AG09309 (cell line): ENCODE measurements around the gene FGFRL1.

ENCODE experiments used
- DNase-seq: peaks from one replicate; pipeline ENCODE4 v3.0.0-alpha.2; 2010; ENCODE audit warnings: low read depth
- H3K4me3 ChIP-seq: 2 replicates; pipeline ENCODE4 v1.5.1; 2011; ENCODE audit warnings: mild to moderate bottlenecking, low read depth, low read length, moderate library complexity; ENCODE audit not compliant: control insufficient read depth
- TF ChIP-seq, protein P1 (sequence below): IDR thresholded peaks from 2 replicates; pipeline ENCODE4 v1.5.1; 2011; ENCODE audit warnings: mild to moderate bottlenecking, low read depth, low read length, inconsistent platforms; ENCODE audit not compliant: insufficient read depth, control insufficient read depth; ENCODE audit errors: missing control alignments

The FGFRL1 gene

GRCh38 chr4:1022739-1023066 lies 11.3 kb downstream of the FGFRL1 start:
- H3K4me3 ChIP-seq, result no peak overlapping the region
- TF ChIP-seq, protein P1, sequence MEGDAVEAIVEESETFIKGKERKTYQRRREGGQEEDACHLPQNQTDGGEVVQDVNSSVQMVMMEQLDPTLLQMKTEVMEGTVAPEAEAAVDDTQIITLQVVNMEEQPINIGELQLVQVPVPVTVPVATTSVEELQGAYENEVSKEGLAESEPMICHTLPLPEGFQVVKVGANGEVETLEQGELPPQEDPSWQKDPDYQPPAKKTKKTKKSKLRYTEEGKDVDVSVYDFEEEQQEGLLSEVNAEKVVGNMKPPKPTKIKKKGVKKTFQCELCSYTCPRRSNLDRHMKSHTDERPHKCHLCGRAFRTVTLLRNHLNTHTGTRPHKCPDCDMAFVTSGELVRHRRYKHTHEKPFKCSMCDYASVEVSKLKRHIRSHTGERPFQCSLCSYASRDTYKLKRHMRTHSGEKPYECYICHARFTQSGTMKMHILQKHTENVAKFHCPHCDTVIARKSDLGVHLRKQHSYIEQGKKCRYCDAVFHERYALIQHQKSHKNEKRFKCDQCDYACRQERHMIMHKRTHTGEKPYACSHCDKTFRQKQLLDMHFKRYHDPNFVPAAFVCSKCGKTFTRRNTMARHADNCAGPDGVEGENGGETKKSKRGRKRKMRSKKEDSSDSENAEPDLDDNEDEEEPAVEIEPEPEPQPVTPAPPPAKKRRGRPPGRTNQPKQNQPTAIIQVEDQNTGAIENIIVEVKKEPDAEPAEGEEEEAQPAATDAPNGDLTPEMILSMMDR, result no peak
- no peak for DNase-seq

DNA sequence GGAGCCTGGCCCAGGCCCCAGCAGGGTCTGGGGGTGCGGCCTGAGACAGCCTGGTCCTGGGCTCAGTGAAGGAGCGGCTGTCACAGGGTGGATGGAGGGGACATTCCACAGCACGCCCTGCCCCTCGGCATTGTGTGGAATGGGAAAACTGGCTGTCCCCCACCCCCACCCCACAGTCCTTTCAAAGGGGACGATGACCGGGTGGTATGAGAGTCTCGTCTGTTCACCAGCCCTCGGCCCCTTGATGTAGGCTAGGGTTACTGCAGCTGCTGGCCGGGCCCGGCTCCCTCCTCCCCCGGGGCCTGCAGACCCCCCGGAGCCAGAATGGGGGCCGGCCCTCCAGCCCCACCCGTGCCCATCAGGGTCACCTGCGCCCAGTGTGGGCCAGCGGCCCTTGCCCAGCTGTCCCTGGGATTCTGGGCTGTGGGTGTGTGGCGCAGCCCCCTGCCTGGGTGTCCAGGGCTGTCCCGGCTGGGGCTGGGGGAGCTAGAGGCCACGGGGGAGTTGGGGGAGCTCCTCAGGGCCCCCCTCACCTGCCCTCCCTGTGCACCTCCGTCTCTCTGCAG lies 11.7 kb downstream of the FGFRL1 start:
- no peak overlapping the region for H3K4me3 ChIP-seq
- TF ChIP-seq, protein P1, result no peak
- no peak for DNase-seq

DNA sequence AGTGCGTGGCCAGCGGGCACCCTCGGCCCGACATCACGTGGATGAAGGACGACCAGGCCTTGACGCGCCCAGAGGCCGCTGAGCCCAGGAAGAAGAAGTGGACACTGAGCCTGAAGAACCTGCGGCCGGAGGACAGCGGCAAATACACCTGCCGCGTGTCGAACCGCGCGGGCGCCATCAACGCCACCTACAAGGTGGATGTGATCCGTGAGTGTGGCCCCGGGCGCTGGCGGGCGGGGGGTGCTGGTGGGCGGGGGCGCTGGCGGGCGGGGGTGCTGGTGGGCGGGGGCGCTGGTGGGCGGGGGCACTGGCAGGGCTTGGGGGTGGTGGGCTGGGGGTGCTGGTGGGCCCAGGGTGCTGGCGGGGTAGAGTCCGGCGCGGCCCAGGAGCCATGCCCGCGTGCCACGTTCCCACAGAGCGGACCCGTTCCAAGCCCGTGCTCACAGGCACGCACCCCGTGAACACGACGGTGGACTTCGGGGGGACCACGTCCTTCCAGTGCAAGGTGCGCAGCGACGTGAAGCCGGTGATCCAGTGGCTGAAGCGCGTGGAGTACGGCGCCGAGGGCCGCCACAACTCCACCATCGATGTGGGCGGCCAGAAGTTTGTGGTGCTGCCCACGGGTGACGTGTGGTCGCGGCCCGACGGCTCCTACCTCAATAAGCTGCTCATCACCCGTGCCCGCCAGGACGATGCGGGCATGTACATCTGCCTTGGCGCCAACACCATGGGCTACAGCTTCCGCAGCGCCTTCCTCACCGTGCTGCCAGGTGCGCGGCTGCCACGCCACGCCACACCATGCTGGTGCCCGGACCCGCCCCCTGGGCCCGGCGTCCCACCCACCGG lies 12.7 kb downstream of the FGFRL1 start:
- H3K4me3 ChIP-seq, result no peak overlapping the region
- TF ChIP-seq, protein P1, result no peak
- no peak for DNase-seq

DNA sequence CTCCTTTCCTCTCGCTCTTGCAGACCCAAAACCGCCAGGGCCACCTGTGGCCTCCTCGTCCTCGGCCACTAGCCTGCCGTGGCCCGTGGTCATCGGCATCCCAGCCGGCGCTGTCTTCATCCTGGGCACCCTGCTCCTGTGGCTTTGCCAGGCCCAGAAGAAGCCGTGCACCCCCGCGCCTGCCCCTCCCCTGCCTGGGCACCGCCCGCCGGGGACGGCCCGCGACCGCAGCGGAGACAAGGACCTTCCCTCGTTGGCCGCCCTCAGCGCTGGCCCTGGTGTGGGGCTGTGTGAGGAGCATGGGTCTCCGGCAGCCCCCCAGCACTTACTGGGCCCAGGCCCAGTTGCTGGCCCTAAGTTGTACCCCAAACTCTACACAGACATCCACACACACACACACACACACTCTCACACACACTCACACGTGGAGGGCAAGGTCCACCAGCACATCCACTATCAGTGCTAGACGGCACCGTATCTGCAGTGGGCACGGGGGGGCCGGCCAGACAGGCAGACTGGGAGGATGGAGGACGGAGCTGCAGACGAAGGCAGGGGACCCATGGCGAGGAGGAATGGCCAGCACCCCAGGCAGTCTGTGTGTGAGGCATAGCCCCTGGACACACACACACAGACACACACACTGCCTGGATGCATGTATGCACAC lies 13.6 kb downstream of the FGFRL1 start:
- TF ChIP-seq, protein P1, result no peak
- H3K4me3 ChIP-seq, result no peak overlapping the region
- no peak for DNase-seq

DNA sequence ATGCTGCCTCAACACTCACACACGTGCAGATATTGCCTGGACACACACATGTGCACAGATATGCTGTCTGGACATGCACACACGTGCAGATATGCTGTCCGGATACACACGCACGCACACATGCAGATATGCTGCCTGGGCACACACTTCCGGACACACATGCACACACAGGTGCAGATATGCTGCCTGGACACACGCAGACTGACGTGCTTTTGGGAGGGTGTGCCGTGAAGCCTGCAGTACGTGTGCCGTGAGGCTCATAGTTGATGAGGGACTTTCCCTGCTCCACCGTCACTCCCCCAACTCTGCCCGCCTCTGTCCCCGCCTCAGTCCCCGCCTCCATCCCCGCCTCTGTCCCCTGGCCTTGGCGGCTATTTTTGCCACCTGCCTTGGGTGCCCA lies 14.7 kb downstream of the FGFRL1 start:
- H3K4me3 ChIP-seq, result no peak overlapping the region
- TF ChIP-seq, protein P1, result no peak
- DNase-seq, result no peak

GRCh38 chr4:1027219-1027914 lies 15.9 kb downstream of the FGFRL1 start:
- TF ChIP-seq, protein P1, result no peak
- no peak overlapping the region for H3K4me3 ChIP-seq
- DNase-seq, result no peak
